Ishikawa (cell line): Measurements from ENCODE around the gene TOP2A.
A peak's percentile ranks its signal among the peaks of the same experiment; 100 is the strongest.

Source experiments
- CEBPB ChIP-seq: IDR thresholded peaks from 2 replicates; pipeline ENCODE4 v1.6.1; 2012
- CREB1 ChIP-seq: IDR thresholded peaks from 2 replicates; pipeline ENCODE4 v1.6.1; 2012; ENCODE audit warnings: low read depth
- EGR1 ChIP-seq: IDR thresholded peaks from 2 replicates; pipeline ENCODE4 v1.6.1; 2012
- EP300 ChIP-seq: IDR thresholded peaks from 2 replicates; pipeline ENCODE4 v1.6.1; 2012; ENCODE audit warnings: borderline replicate concordance
- FOXM1 ChIP-seq: IDR thresholded peaks from 2 replicates; pipeline ENCODE4 v1.6.1; 2012; ENCODE audit warnings: low read depth, borderline replicate concordance
- MAX ChIP-seq: IDR thresholded peaks from 2 replicates; pipeline ENCODE4 v1.6.1; 2012
- NFIC ChIP-seq: IDR thresholded peaks from 2 replicates; pipeline ENCODE4 v1.6.1; 2012
- RAD21 ChIP-seq: IDR thresholded peaks from 2 replicates; pipeline ENCODE4 v1.6.1; 2012; ENCODE audit warnings: low read depth
- REST ChIP-seq: IDR thresholded peaks from 2 replicates; pipeline ENCODE4 v1.6.1; 2012; ENCODE audit warnings: low read depth, mild to moderate bottlenecking
- TAF1 ChIP-seq: IDR thresholded peaks from 2 replicates; pipeline ENCODE4 v1.6.1; 2012; ENCODE audit warnings: low read depth, mild to moderate bottlenecking
- TCF12 ChIP-seq: IDR thresholded peaks from 2 replicates; pipeline ENCODE4 v1.6.1; 2012; ENCODE audit warnings: low read depth
- TEAD4 ChIP-seq: IDR thresholded peaks from 2 replicates; pipeline ENCODE4 v1.6.1; 2012
- USF1 ChIP-seq: IDR thresholded peaks from 2 replicates; pipeline ENCODE4 v1.6.1; 2012
- YY1 ChIP-seq: IDR thresholded peaks from 2 replicates; pipeline ENCODE4 v1.6.1; 2012; ENCODE audit warnings: low read depth
- ZBTB7A ChIP-seq: IDR thresholded peaks from 2 replicates; pipeline ENCODE4 v1.6.1; 2012; ENCODE audit warnings: low read depth

The TOP2A gene

GRCh38 chr17:40345994-40346764 lies 71.5 kb downstream of the TOP2A start:
- TF ChIP-seq CREB1, result no peak
- TF ChIP-seq NFIC, result no peak
- TF ChIP-seq FOXM1, result no peak
- TF ChIP-seq TCF12, result no peak
- no peak for TF ChIP-seq RAD21
- no peak for TF ChIP-seq ZBTB7A
- TF ChIP-seq YY1, result no peak
- TF ChIP-seq TAF1, result no peak
- TF ChIP-seq CEBPB, result no peak
- no peak for TF ChIP-seq REST

- TF ChIP-seq TCF12, result peak; percentile 63; the same call in 1 of the 2 replicates
- TF ChIP-seq REST, result no peak
- TF ChIP-seq TEAD4, result peak; percentile 90
- peak; percentile 92 for TF ChIP-seq ZBTB7A
- peak; percentile 27; the same call in 1 of the 2 replicates for TF ChIP-seq EGR1
- TF ChIP-seq YY1, result no peak; the same call in 1 of the 2 replicates
- 0 out of 2 replicates have a peak, but pooled peaks have one; percentile 28 for TF ChIP-seq FOXM1
- TF ChIP-seq EP300, result peak; percentile 50; the same call in 1 of the 2 replicates
- TF ChIP-seq MAX, result peak; percentile 95
- no peak for TF ChIP-seq CEBPB
- peak; percentile 50; the same call in 1 of the 2 replicates for TF ChIP-seq NFIC
- TF ChIP-seq CREB1, result no peak
- peak; percentile 45 for TF ChIP-seq TAF1
- 0 out of 2 replicates have a peak, but pooled peaks have one; percentile 1 for TF ChIP-seq RAD21
- TF ChIP-seq USF1, result no peak
Observed at GRCh38 chr17:40345161-40345993, 72.3 kb downstream of the TOP2A start.

GRCh38 chr17:40344421-40345160 lies 73.1 kb downstream of the TOP2A start:
- TF ChIP-seq FOXM1, result no peak
- 0 out of 2 replicates have a peak, but pooled peaks have one; percentile 2 for TF ChIP-seq ZBTB7A
- no peak for TF ChIP-seq TEAD4
- no peak for TF ChIP-seq MAX

GRCh38 chr17:40343219-40344119 lies 74.2 kb downstream of the TOP2A start:
- TF ChIP-seq TEAD4, result no peak
- no peak for TF ChIP-seq CEBPB
- TF ChIP-seq TCF12, result no peak
- TF ChIP-seq NFIC, result no peak
- TF ChIP-seq EP300, result no peak
- no peak for TF ChIP-seq TAF1
